Measurements from ENCODE around the gene SPOCK2.

SPOCK2 gene

DNA sequence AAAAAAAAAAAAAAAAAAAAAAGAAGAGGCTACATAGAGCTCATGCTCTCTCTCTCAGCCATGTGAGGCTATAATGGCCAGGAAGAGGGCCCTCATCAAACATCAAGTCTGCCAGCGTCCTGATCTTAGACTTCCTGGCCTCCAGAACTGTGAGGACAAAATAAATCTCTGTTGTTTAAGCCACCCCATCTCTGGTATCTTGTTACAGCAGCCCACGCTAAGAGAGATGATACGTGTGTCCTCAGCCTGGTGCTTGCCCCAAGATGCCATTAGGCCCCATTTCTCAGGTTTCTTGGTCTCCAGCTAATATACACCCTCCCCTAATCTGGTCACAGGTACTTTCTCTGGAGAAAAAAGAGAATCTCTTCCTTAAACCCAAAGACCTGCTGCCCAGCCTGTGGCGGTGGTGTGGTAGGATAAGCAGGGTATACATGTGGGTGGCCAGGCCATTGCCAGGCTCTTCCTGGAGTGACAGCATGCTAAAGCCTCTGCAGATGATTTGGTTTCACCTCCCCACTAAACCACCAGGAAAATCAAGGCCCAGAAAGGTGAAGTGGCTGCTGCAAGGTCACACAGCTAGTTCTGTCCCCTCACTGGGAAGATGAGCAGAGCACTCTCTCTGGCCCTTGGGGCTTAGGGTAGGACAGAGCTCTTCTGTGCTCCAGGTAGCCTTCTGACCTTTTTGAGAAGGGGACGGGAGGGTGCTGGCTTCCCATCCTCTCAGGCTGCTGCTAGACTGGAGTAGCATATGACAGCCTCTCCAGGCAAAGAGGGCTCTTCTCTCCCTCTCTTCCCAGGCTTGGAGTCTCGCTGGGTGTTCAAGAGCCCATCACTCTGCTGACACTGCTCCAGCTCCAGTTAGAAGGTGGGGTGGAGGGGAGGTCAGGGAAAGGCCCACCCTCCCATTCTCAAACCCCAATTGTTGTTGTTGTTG lies 5.2 kb downstream of the SPOCK2 start:
- TF ChIP-seq, protein P1, sequence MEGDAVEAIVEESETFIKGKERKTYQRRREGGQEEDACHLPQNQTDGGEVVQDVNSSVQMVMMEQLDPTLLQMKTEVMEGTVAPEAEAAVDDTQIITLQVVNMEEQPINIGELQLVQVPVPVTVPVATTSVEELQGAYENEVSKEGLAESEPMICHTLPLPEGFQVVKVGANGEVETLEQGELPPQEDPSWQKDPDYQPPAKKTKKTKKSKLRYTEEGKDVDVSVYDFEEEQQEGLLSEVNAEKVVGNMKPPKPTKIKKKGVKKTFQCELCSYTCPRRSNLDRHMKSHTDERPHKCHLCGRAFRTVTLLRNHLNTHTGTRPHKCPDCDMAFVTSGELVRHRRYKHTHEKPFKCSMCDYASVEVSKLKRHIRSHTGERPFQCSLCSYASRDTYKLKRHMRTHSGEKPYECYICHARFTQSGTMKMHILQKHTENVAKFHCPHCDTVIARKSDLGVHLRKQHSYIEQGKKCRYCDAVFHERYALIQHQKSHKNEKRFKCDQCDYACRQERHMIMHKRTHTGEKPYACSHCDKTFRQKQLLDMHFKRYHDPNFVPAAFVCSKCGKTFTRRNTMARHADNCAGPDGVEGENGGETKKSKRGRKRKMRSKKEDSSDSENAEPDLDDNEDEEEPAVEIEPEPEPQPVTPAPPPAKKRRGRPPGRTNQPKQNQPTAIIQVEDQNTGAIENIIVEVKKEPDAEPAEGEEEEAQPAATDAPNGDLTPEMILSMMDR (IDR thresholded peaks at IDR 0.05; ENCODE audit: control insufficient read depth, extremely low read depth, insufficient read depth): no peak

DNA sequence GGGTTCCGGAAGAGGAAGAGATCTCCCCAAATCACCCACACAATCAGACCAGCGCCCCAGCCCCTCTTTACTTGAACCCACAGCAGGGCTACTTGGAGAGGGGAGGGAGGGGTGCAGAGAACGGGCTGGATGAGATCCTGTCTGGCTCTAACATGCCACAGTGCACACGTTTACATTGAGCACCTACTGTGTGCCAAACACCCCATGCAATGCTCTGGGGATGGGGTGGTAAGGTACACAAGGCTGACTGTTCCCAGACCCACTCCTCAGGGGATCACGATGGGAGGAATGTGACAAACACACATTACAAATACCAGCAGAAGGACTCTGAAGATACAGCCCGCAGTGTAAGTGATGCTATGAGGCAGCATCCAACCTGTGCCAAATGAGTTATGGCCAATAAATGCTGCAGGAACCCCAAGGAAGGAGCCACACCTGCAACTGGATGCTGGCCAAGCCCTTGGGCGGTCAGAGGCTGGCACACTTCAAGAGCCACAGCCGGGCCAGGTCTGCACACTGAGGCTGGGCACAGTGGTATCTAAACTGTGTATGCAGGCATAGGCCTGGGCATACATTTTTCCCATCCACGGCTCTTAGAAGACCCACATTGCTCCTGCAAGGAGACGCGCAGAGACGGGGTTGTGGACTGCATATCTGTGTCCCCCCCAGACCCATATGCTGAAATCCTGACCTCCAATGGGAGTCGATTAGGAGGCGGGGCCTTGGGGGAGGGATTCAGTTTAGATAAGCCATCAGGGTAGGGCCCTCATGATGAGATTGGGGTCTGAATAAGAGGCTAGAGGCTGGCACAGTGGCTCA lies 6.4 kb downstream of the SPOCK2 start:
- TF ChIP-seq, protein P1 (IDR thresholded peaks at IDR 0.05; ENCODE audit: control insufficient read depth, extremely low read depth, insufficient read depth): no peak
- no peak overlapping the region for H3K4me3 ChIP-seq (ENCODE audit: low read depth, low read length)
- peak; percentile 87 for DNase-seq (ENCODE audit: low read depth)

More for the DNA sequence above, 5.2 kb downstream of the SPOCK2 start:
- DNase-seq (ENCODE audit: low read depth): no peak
- no peak overlapping the region for H3K4me3 ChIP-seq (ENCODE audit: low read depth, low read length)

DNA sequence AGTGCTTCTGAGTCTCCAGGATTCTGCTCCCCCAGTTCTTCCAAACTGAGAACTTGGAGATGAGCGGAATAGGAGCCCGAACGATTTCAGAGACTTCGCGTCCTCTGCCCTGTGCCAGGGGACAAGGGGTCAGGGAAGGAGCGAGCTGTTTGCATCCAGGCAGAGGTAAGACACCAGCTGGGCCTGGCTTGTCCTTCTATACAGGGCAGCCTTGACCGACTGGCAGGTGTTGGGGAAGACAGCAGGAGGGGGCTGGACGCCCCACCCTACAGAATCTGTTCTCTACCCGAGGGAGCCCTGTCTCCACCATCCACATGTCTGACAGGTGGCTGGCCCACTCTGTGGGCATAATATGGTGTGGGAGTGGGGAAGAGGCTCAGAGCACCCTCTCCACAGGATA lies 7.1 kb downstream of the SPOCK2 start:
- no peak overlapping the region for H3K4me3 ChIP-seq (ENCODE audit: low read depth, low read length)
- no peak for DNase-seq (ENCODE audit: low read depth)
- TF ChIP-seq, protein P1 (IDR thresholded peaks at IDR 0.05; ENCODE audit: control insufficient read depth, extremely low read depth, insufficient read depth): no peak

DNA sequence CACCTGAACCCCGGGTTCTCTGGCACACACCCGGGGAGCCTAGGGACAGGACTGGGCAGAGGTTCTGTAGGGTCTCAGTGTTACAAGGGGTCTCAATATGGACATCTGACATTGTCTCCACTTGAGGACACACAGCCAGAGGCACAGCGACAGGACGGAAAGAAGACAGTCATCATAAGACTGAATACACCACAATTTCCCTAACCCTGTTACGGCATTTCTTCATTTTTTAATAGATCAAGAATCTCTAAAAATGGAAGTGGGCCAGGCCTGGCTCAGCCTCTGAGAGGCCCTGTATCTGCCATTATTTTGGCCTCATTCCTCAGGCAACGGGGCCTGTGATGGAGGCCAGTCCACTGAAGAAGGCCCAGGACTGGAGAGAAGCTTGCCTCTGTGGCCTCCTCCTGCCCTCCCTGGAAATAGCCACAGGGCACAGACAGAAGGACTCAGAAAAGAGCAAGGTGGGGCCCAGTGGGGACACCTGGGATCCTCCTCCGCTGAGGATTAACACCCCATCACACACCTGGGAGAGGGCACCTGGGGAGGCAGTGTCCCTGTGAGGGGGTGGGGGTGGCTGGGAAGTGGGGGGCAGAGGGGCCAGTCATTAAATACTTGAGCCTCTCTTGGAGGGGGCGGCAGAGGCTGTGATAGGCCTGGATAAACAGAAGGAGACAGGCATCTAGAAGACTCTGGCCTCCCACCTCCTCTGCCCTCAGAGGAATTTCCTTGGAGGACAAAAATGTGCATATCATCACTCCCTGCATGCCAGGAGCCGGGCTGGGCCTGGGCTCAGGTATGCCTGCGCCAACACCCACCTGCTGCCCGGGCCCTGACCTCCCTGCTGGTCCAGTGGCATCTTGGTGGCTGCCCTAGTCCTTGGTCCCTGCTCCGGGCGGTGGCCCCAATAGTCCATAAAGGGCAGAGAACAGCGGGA lies 8.0 kb downstream of the SPOCK2 start:
- no peak overlapping the region for H3K4me3 ChIP-seq (ENCODE audit: low read depth, low read length)
- no peak for DNase-seq (ENCODE audit: low read depth)
- TF ChIP-seq, protein P1 (IDR thresholded peaks at IDR 0.05; ENCODE audit: control insufficient read depth, extremely low read depth, insufficient read depth): no peak

DNA sequence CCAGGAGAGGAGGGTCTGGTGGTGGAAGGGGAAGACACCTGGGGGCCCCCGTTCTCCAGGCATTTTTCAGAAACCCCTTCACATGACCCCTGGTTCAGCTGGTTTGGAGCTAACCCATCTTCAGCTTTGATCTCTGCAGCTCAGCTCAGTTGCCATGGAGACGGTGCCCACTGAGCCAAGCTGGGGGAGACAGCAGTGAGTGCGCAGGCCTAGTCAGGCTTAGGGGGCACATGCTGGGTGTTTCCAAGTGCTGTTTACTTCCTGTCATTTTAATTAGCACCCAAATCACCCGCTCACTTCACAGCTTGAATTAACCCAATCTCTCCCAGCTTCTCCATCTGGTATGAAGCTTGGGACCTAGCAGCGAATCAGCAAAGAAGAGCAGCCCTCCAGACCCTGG lies 9.0 kb downstream of the SPOCK2 start:
- H3K4me3 ChIP-seq (ENCODE audit: low read depth, low read length): no peak overlapping the region
- DNase-seq (ENCODE audit: low read depth): no peak
- TF ChIP-seq, protein P1 (IDR thresholded peaks at IDR 0.05; ENCODE audit: control insufficient read depth, extremely low read depth, insufficient read depth): no peak

DNA sequence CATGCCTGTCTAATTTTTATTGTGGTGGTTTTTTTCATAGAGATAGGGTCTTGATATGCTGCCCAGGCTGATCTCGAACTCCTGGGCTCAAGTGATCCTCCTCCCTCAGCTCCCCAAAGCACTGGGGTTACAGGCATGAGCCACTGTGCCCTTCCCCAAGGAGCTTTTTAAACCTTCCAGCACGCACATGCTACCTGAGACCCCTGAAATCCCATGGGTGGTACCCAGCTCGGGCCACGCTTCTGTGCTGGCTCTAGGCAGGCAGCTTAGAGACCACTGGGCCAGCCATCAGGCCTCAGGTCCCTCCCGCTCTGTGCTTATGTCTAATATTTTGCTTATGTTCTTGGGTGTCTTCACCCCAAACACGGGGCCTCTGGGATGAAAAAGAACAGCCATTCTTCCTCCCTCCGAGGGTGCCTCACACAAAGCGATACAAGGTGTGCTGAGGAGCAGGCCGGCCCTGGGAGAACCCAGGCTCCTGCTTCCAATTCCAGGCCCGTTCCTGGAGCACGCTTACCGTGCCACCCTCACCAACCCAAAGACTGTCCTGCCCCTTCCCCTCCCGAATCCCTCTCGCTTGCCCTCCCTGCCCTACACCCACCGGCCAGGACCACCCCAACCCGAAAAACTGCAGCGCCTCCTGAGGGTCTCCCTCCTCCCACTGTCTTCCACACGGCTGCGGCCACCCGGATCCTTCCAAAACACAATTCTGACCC lies 10.9 kb downstream of the SPOCK2 start:
- no peak for DNase-seq (ENCODE audit: low read depth)
- TF ChIP-seq, protein P1 (IDR thresholded peaks at IDR 0.05; ENCODE audit: control insufficient read depth, extremely low read depth, insufficient read depth): no peak
- H3K4me3 ChIP-seq (ENCODE audit: low read depth, low read length): no peak overlapping the region

Data from LNCaP clone FGC (cell line).